ENCODE measurements around the gene SLC29A3. TPM values are rescaled to one million over a fixed set of nuclear protein-coding genes. Genes with fewer than 3 reads are reported as not detected.

Gene SLC29A3
- polyA plus RNA-seq, 1 donor (not counting 4 experiments of a cell fraction or from before 2014, with no cell fraction given) = 0.52 TPM

DNA sequence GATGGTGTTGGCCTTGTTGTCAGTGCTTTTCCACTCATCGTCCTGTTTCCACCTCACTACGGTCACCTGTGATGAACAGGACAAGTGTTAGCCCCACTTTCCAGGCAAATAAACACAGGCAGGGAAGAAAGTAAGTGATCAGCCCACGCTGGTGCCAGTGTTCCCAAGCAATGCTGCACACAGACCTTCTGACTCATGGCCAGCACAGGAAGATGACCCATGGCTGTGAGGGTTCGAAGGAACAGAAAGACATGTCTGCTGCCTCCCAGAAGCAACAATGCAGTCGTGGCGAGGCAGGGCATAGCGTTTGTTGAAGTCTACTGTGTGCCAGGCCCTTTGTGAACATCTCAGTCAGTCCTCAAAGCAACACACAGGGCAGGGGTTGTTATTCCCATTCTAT is 35.7 kb downstream of the SLC29A3 start:
- dilution Hi-C loops (cut with MboI; ENCODE audit: extremely low pct_ligation_motif_present, low sequenced_read_pairs) = no loop called here
- no peak for FAIRE-seq

DNA sequence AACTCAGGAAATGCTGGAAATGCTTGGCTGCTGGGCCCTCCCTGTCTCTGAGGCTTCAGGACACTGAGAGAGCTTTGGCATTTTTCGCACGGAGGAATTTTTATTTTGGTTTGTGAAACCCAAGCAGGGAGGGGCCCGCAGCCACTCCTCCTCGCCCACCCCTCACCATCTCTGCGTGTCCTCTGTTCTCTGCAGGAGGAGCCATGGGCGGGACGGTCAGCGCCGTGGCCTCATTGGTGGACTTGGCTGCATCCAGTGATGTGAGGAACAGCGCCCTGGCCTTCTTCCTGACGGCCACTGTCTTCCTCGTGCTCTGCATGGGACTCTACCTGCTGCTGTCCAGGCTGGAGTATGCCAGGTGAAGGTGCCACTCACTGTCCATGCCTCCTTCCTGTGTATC is 36.8 kb downstream of the SLC29A3 start:
- no peak overlapping the region for H3K4me3 ChIP-seq (ENCODE audit: control insufficient read depth in 2 of 3, extremely low read depth in 1 of 3, insufficient read depth in 2 of 3, low read depth in 1 of 3, low read length in 3 of 3)
- peaks cover 31% of the 10 kb centered on the region for H3K27me3 ChIP-seq (ENCODE audit: control insufficient read depth, extremely low read depth, insufficient read depth, low read length)
- H2AFZ ChIP-seq (ENCODE audit: control insufficient read depth, low read length) = no peak overlapping the region
- dilution Hi-C loops (cut with MboI; ENCODE audit: extremely low pct_ligation_motif_present, low sequenced_read_pairs) = no loop called here
- FAIRE-seq (no peak), DNase-seq (ENCODE audit: low read depth, low spot score) (no peak)
- TF ChIP-seq, protein P1, sequence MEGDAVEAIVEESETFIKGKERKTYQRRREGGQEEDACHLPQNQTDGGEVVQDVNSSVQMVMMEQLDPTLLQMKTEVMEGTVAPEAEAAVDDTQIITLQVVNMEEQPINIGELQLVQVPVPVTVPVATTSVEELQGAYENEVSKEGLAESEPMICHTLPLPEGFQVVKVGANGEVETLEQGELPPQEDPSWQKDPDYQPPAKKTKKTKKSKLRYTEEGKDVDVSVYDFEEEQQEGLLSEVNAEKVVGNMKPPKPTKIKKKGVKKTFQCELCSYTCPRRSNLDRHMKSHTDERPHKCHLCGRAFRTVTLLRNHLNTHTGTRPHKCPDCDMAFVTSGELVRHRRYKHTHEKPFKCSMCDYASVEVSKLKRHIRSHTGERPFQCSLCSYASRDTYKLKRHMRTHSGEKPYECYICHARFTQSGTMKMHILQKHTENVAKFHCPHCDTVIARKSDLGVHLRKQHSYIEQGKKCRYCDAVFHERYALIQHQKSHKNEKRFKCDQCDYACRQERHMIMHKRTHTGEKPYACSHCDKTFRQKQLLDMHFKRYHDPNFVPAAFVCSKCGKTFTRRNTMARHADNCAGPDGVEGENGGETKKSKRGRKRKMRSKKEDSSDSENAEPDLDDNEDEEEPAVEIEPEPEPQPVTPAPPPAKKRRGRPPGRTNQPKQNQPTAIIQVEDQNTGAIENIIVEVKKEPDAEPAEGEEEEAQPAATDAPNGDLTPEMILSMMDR (optimal IDR thresholded peaks at IDR 0.05 in 1 of 3, IDR thresholded peaks at IDR 0.05 in 1 of 3, conservative IDR thresholded peaks at IDR 0.05 in 1 of 3; ENCODE audit: extremely low read depth in 1 of 3, insufficient read depth in 2 of 3, low read length in 3 of 3) = no peak
- no peak for TF ChIP-seq EZH2 (IDR thresholded peaks at IDR 0.05; ENCODE audit: low read length)
- no peaks in the 10 kb centered on the region for H3K36me3 ChIP-seq (ENCODE audit: control insufficient read depth in 2 of 2, extremely low read depth in 1 of 2, insufficient read depth in 2 of 2, low read length in 2 of 2)
- H3K79me2 ChIP-seq (ENCODE audit: control insufficient read depth, insufficient read depth, low read length) = no peaks in the 10 kb centered on the region
- H4K20me1 ChIP-seq (ENCODE audit: control insufficient read depth, extremely low read depth, insufficient read depth, low read length) = no peaks in the 10 kb centered on the region
- no peak overlapping the region for H3K4me2 ChIP-seq (ENCODE audit: control insufficient read depth, extremely low read depth, insufficient read depth, low read depth, low read length)
- no peak overlapping the region for H3K27ac ChIP-seq (ENCODE audit: control insufficient read depth, insufficient read depth, low read length)
- no peak overlapping the region for H3K9ac ChIP-seq (ENCODE audit: control insufficient read depth, extremely low read depth, insufficient read depth, low read length)
- no peaks in the 10 kb centered on the region for H3K9me1 ChIP-seq (ENCODE audit: control insufficient read depth, extremely low read depth, insufficient read depth, low read length)
- H3K4me1 ChIP-seq (ENCODE audit: control insufficient read depth, extremely low read depth, insufficient read depth, low read length) = no peaks in the 10 kb centered on the region
- no peaks in the 10 kb centered on the region for H3K9me3 ChIP-seq (ENCODE audit: control insufficient read depth, low read depth, low read length)

More for the DNA sequence above, 35.7 kb downstream of the SLC29A3 start:
- Histone ChIP-seq H3K79me2 (ENCODE audit: control insufficient read depth, insufficient read depth, low read length) (no peaks in the 10 kb centered on the region), H3K9me1 (ENCODE audit: control insufficient read depth, extremely low read depth, insufficient read depth, low read length) (no peaks in the 10 kb centered on the region), H3K4me2 (ENCODE audit: control insufficient read depth, extremely low read depth, insufficient read depth, low read depth, low read length) (no peak overlapping the region), H3K9ac (ENCODE audit: control insufficient read depth, extremely low read depth, insufficient read depth, low read length) (no peak overlapping the region), H4K20me1 (ENCODE audit: control insufficient read depth, extremely low read depth, insufficient read depth, low read length) (no peaks in the 10 kb centered on the region), H3K4me1 (ENCODE audit: control insufficient read depth, extremely low read depth, insufficient read depth, low read length) (peaks cover 2% of the 10 kb centered on the region), H3K27ac (ENCODE audit: control insufficient read depth, insufficient read depth, low read length) (no peak overlapping the region), H3K4me3 (ENCODE audit: control insufficient read depth in 2 of 3, extremely low read depth in 1 of 3, insufficient read depth in 2 of 3, low read depth in 1 of 3, low read length in 3 of 3) (no peak overlapping the region), H2AFZ (ENCODE audit: control insufficient read depth, low read length) (no peak overlapping the region), H3K36me3 (ENCODE audit: control insufficient read depth in 2 of 2, extremely low read depth in 1 of 2, insufficient read depth in 2 of 2, low read length in 2 of 2) (no peaks in the 10 kb centered on the region), H3K27me3 (ENCODE audit: control insufficient read depth, extremely low read depth, insufficient read depth, low read length) (peaks cover 37% of the 10 kb centered on the region), H3K9me3 (ENCODE audit: control insufficient read depth, low read depth, low read length) (no peaks in the 10 kb centered on the region)
- TF ChIP-seq, protein P1 (optimal IDR thresholded peaks at IDR 0.05 in 1 of 3, IDR thresholded peaks at IDR 0.05 in 1 of 3, conservative IDR thresholded peaks at IDR 0.05 in 1 of 3; ENCODE audit: extremely low read depth in 1 of 3, insufficient read depth in 2 of 3, low read length in 3 of 3) = no peak
- TF ChIP-seq EZH2 (IDR thresholded peaks at IDR 0.05; ENCODE audit: low read length) = no peak
- DNase-seq (ENCODE audit: low read depth, low spot score) = no peak
